Suprapubic skin (tissue), 4 donors: ENCODE data around the gene LRRIQ1. TPM values are rescaled to one million over a fixed set of nuclear protein-coding genes. Genes with fewer than 3 reads are reported as not detected.

Experiments used
- DNase-seq, 2 donors: peaks; one replicate each; pipeline ENCODE4 v3.0.0-alpha.2; 2019; ENCODE audit warnings: low spot score in 2 of 2
- H3K27ac ChIP-seq: fragments of 200-600 bp; sonication (generic); one replicate; pipeline ENCODE4 v1.5.1; 2019
- H3K27me3 ChIP-seq: fragments of 200-600 bp; sonication (generic); one replicate; pipeline ENCODE4 v1.5.1; 2019
- H3K36me3 ChIP-seq: fragments of 200-600 bp; sonication (generic); one replicate; pipeline ENCODE4 v1.5.1; 2019
- H3K4me1 ChIP-seq: fragments of 200-600 bp; sonication (generic); one replicate; pipeline ENCODE4 v1.5.1; 2019
- H3K4me3 ChIP-seq: fragments of 200-600 bp; sonication (generic); one replicate; pipeline ENCODE4 v1.5.1; 2019; ENCODE audit warnings: mild to moderate bottlenecking
- H3K9me3 ChIP-seq: fragments of 200-600 bp; sonication (generic); one replicate; pipeline ENCODE4 v1.5.1; 2019
- CTCF ChIP-seq, 2 donors: fragments of 200-600 bp in 1 of 2; fragments of 450-650 bp in 1 of 2; sonication (generic) in 1 of 2; IDR thresholded peaks; one replicate each; pipeline ENCODE4 v1.5.1; 2016 to 2019; ENCODE audit warnings: antibody characterized with exemption in 2 of 2, mild to moderate bottlenecking in 1 of 2, moderate library complexity in 1 of 2
- EP300 ChIP-seq: sonication (generic); formaldehyde crosslinking; IDR thresholded peaks from one replicate; pipeline ENCODE4 v1.6.1; 2017; ENCODE audit warnings: antibody characterized with exemption
- POLR2A ChIP-seq, 2 donors: fragments of 450-650 bp; IDR thresholded peaks; one replicate each; pipeline ENCODE4 v1.6.1; 2017; ENCODE audit warnings: antibody characterized with exemption in 2 of 2, mild to moderate bottlenecking in 2 of 2, moderate library complexity in 2 of 2
- POLR2AphosphoS5 ChIP-seq, 3 donors: sonication (generic); formaldehyde crosslinking; IDR thresholded peaks; one replicate each; pipeline ENCODE4 v1.6.1; 2017; ENCODE audit warnings: antibody characterized with exemption in 3 of 3
- WGBS: methylation state at CpG from one replicate; pipeline ENCODE4 v1.1.5; 2018; 5-methylcytosine and 5-hydroxymethylcytosine counted together
- total RNA-seq, 4 donors: library from RNA; depleted of rRNA; stranded (reverse); fragments of >200 nt; gene quantifications; one replicate each; pipeline ENCODE4 v1.1.0, GENCODE V29; 2016

LRRIQ1 gene, protein sequence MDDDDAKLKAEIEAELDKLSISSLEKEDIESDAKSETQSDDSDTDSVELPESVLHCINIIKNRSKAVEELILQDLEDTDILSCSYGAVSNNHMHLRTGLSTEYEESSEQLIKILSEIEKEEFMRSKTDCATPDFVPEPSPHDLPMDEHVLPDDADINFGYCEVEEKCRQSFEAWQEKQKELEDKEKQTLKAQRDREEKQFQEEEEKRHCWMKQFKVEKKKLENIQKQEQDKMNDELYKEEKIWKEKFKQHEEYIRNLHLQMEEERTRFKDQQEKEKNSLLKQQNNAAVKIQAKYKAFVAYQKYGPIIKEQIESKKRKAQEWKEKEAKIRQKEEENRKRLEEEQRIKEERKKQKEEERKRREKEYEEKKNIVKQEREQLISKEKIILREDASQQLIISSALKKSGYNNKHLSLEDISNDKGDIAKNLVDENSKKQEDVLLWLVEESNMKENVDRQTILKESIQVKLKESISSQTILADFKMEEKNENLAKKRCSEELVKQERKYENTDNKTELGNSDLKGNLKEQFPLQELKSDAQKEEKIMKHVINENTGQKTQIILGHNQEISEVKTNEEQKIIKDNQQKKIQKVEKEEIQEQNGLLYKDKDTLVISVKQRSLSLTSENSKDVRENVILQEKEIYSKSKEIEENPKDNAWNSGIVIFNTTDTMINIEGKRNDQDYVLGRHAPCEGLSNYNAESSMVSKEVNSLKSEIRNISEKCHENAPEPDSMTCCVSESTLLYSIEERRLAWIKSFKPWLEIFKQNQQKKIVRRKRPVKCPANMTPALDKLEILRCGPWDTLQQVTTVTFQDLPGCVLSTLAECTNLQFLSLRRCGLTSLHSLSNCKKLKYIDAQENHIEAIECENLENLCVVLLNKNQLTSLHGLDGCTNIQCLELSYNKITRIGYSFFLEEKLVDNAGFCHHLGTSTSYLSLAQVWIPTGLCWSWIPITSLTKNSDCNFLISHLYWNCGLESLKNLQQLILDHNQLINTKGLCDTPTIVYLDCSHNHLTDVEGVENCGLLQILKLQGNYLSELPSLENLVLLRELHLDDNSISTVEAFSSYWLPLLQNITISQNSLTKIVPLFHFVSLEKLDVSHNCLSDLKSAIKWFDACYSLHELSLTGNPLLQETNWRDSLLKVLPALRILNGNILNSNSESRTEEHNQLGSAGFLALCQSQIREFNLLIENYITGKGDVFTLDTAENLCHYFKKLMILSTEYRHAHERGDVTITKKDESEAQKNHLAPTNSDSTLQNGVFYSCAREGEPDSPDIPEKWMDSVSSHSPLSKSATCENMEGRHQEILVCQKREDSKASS (N-terminal part only)
- total RNA-seq, result under 1 TPM in 1 of 4 donors, not detected in 3; 0.16 TPM

DNA sequence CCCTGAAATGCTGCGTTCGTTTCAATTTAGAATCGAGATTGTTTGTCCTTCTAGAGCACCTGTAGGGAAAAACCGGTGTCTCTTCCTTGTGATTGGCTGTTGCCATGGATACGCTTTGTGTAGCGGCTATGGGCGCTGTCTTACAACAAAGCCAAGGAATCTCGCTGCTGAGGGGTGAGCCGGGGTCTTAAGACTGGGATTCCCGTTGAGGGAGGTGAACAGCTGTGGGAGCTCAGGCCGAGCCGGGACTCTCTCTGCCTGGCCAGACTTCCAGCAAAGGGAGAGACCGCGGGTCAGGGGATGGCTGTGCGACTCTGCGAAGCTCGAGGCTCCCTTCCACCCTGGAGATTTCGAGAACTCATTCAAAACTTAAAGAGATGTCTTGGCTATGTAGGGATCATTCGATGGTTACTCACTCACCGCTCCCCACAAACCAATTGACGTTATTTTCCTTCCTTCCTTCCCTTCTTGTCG lies at the start of gene LRRIQ1, which contains the start of gene TSPAN19:
Gene LRRIQ1, plus strand, starts transcription at position 118 of the 474 bp plus-strand sequence. CDS start 1,826 bp downstream, outside the sequence.
Gene TSPAN19, minus strand, starts transcription at position 44 of the 474 bp plus-strand sequence. CDS start 6,331 bp downstream, outside the sequence.
- DNase-seq, result peak; percentile 54 to 76
- H3K9me3 ChIP-seq, result no peaks in the 10 kb centered on the region
- 4% methylated on average over 22 of the region's 22 CpGs for WGBS
- no peaks in the 10 kb centered on the region for H3K4me1 ChIP-seq
- no peaks in the 10 kb centered on the region for H3K36me3 ChIP-seq
- no peak within 1 kb of the TSS for H3K27ac ChIP-seq
- TF ChIP-seq CTCF (IDR thresholded peaks at IDR 0.05) (no peak), POLR2A (IDR thresholded peaks at IDR 0.05) (no peak), EP300 (no peak), POLR2AphosphoS5 (IDR thresholded peaks at IDR 0.05) (no peak)
- H3K4me3 ChIP-seq, result peak within 1 kb of the TSS; percentile 45
- peaks cover 15% of the 10 kb centered on the region for H3K27me3 ChIP-seq

- DNase-seq, result no peak
- H3K9me3 ChIP-seq, result no peaks in the 10 kb centered on the region
- TF ChIP-seq POLR2A (IDR thresholded peaks at IDR 0.05) (no peak), CTCF (IDR thresholded peaks at IDR 0.05) (no peak)
- no peaks in the 10 kb centered on the region for H3K27me3 ChIP-seq
- no peak overlapping the region for H3K4me3 ChIP-seq
- no peak overlapping the region for H3K27ac ChIP-seq
- H3K36me3 ChIP-seq, result no peaks in the 10 kb centered on the region
- 55% methylated on average over 3 of the region's 3 CpGs for WGBS
- H3K4me1 ChIP-seq, result no peaks in the 10 kb centered on the region
Observed at GRCh38 chr12:84986586-84986985, 49.6 kb upstream of the LRRIQ1 start.

GRCh38 chr12:84994426-84994825 lies 41.7 kb upstream of the LRRIQ1 start:
- Histone ChIP-seq H3K4me1 (no peaks in the 10 kb centered on the region), H3K36me3 (no peaks in the 10 kb centered on the region), H3K9me3 (no peaks in the 10 kb centered on the region), H3K27ac (no peak overlapping the region), H3K27me3 (no peaks in the 10 kb centered on the region), H3K4me3 (no peak overlapping the region)
- TF ChIP-seq POLR2A (IDR thresholded peaks at IDR 0.05) (no peak), POLR2AphosphoS5 (IDR thresholded peaks at IDR 0.05) (no peak), EP300 (no peak), CTCF (IDR thresholded peaks at IDR 0.05) (no peak)
- no peak for DNase-seq

DNA sequence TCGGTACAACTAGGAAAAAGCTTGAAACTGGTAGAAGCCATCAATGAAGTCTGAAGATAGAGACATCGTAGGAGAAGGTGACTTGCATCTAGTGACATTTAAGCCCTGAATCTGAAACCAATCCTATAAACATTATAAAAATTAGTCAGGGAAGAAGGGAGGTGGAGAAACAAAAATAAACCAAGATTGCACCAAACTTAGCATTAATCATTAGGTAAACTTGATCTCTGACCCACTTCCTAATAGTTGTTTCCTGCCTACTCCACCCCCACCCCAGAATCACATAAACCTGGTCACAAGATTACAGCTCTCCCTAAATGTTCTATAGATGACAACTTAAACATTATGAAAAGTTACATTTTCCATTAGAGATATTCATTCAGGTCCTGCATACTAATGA lies 40.5 kb upstream of the LRRIQ1 start:
- Histone ChIP-seq H3K27me3 (no peaks in the 10 kb centered on the region), H3K4me1 (no peaks in the 10 kb centered on the region), H3K36me3 (no peaks in the 10 kb centered on the region), H3K9me3 (no peaks in the 10 kb centered on the region), H3K27ac (no peak overlapping the region), H3K4me3 (no peak overlapping the region)
- DNase-seq, result no peak
- WGBS, result 92% methylated on average over 2 of the region's 2 CpGs
- TF ChIP-seq EP300 (no peak), POLR2A (IDR thresholded peaks at IDR 0.05) (no peak), CTCF (IDR thresholded peaks at IDR 0.05) (no peak), POLR2AphosphoS5 (IDR thresholded peaks at IDR 0.05) (no peak)
